GM18507 (cell line): Measurements from ENCODE around the gene ATG3.
"Not testable (repeated sequence)": the region's sequence is repeated elsewhere in the genome, so short reads cannot be mapped to it uniquely, and the experiment has no call there.

Experiments
- DNase-seq: peaks from one replicate; pipeline ENCODE4 v3.0.0; 2011; ENCODE audit warnings: low read depth; ENCODE audit not compliant: insufficient read length; ENCODE audit errors: extremely low spot score
- FAIRE-seq: peaks from 2 replicates; lab custom pipeline; 2011; peaks lifted over from hg19 to GRCh38; lab: Jason Lieb, UNC

The ATG3 gene

GRCh38 chr3:112504123-112504522, 57.6 kb downstream of the ATG3 start:
- FAIRE-seq: peak; percentile 24
- no peak for DNase-seq

GRCh38 chr3:112503304-112503972, 58.3 kb downstream of the ATG3 start:
- no peak for FAIRE-seq
- no peak for DNase-seq

- no peak for FAIRE-seq
- DNase-seq: no peak
Observed at GRCh38 chr3:112500621-112501020, 61.1 kb downstream of the ATG3 start.

- FAIRE-seq (peak; percentile 98), DNase-seq (no peak)
Observed at GRCh38 chr3:112498914-112499711, 62.6 kb downstream of the ATG3 start, which contains the start of gene BTLA. TSS of gene BTLA (minus strand) at chr3:112499472. CDS start at chr3:112499358, 114 bp downstream.

GRCh38 chr3:112497897-112498548, 63.7 kb downstream of the ATG3 start:
- DNase-seq: no peak
- peak; percentile 92 for FAIRE-seq

- no peak for DNase-seq
- peak; percentile 5 for FAIRE-seq
Observed at GRCh38 chr3:112496366-112497067, 65.2 kb downstream of the ATG3 start.

GRCh38 chr3:112494448-112494767, 67.4 kb downstream of the ATG3 start:
- not testable (repeated sequence) for FAIRE-seq

GRCh38 chr3:112492124-112492523, 69.6 kb downstream of the ATG3 start:
- DNase-seq (no peak), FAIRE-seq (peak; percentile 64)

More at GRCh38 chr3:112494448-112494767, 67.4 kb downstream of the ATG3 start:
- not testable (repeated sequence) for DNase-seq

GRCh38 chr3:112491373-112491772, 70.4 kb downstream of the ATG3 start:
- no peak for DNase-seq
- no peak for FAIRE-seq

- DNase-seq (no peak), FAIRE-seq (peak; percentile 85)
Observed at GRCh38 chr3:112489674-112490479, 71.9 kb downstream of the ATG3 start.

- no peak for DNase-seq
- no peak for FAIRE-seq
Observed at GRCh38 chr3:112486811-112487505, 74.8 kb downstream of the ATG3 start.

- FAIRE-seq (peak; percentile 83), DNase-seq (no peak)
Observed at GRCh38 chr3:112484352-112484751, 77.4 kb downstream of the ATG3 start.

GRCh38 chr3:112482675-112483074, 79.1 kb downstream of the ATG3 start:
- FAIRE-seq (peak; percentile 80), DNase-seq (no peak)
